A549 (cell line): Measurements from ENCODE around the gene YWHAG. TPM values are rescaled to one million over a fixed set of nuclear protein-coding genes. Genes with fewer than 3 reads are reported as not detected.

Experiments
- ATAC-seq, 2 experiments: fragments of 200-7000 bp in 1 of 2; fragments of >200 bp in 1 of 2; cut with Nextera tagmentation in 1 of 2; cut with Tn5 transposase in 1 of 2; 3 replicates each; pipeline versions ENCODE4 v1.8.0 to v1.9.1; 2018 to 2020; ENCODE audit warnings: mild to moderate bottlenecking in 1 of 2, moderate library complexity in 1 of 2
- CTCF ChIA-PET: fragments of 300-600 bp; sonication (Branson Sonifier 250); formaldehyde crosslinking; extraction: SDS; loops from one replicate; lab custom pipeline; 2021; ENCODE audit warnings: antibody characterized with exemption, inconsistent platforms; lab: Yijun Ruan, JAX
- POLR2A ChIA-PET: fragments of 350-600 bp; formaldehyde crosslinking; extraction: SDS; loops from one replicate; lab custom pipeline; 2021; ENCODE audit warnings: antibody characterized with exemption, inconsistent platforms; lab: Yijun Ruan, JAX
- DNase-seq, 2 experiments: peaks; one replicate each; pipeline versions ENCODE4 v3.0.0 to v3.0.0-alpha.2; 2011 to 2016; ENCODE audit warnings: low read depth in 1 of 2, low spot score in 1 of 2
- FAIRE-seq: peaks from 2 replicates; lab custom pipeline; 2011; peaks lifted over from hg19 to GRCh38; lab: Jason Lieb, UNC
- H3K27ac ChIP-seq, 2 experiments: fragments of >200 bp; sonication (Bioruptor Twin); formaldehyde crosslinking; 3 replicates each; pipeline ENCODE4 v1.5.1; 2016 to 2017
- H3K4me1 ChIP-seq: fragments of >200 bp; sonication (Bioruptor Twin); formaldehyde crosslinking; 3 replicates; pipeline ENCODE4 v1.6.1; 2016
- H3K4me2 ChIP-seq: fragments of >200 bp; sonication (Bioruptor Twin); formaldehyde crosslinking; 3 replicates; pipeline ENCODE4 v1.6.1; 2016
- H3K4me3 ChIP-seq: fragments of >200 bp; sonication (Bioruptor Twin); formaldehyde crosslinking; 3 replicates; pipeline ENCODE4 v1.5.1; 2016
- H3K9me3 ChIP-seq: fragments of >200 bp; sonication (Bioruptor Twin); formaldehyde crosslinking; 3 replicates; pipeline ENCODE4 v1.6.1; 2016
- GATA3 ChIP-seq: IDR thresholded peaks from 2 replicates; pipeline ENCODE4 v1.6.1; 2012; ENCODE audit warnings: borderline replicate concordance
- HDAC2 ChIP-seq: fragments of 200-600 bp; sonication (generic); IDR thresholded peaks from 2 replicates; pipeline ENCODE4 v1.6.1; 2016
- HOXA7 ChIP-seq: fragments of 250-450 bp; sonication (Bioruptor Pico); IDR thresholded peaks from 2 replicates; pipeline ENCODE4 v1.5.0; 2020; ENCODE audit warnings: mild to moderate bottlenecking, moderate library complexity
- KDM5A ChIP-seq: fragments of 200-600 bp; sonication (generic); IDR thresholded peaks from 2 replicates; pipeline ENCODE4 v1.6.1; 2016; ENCODE audit warnings: antibody characterized with exemption, mild to moderate bottlenecking
- MAFK ChIP-seq: fragments of 450-650 bp; IDR thresholded peaks from 2 replicates; pipeline ENCODE4 v1.6.1; 2014; ENCODE audit not compliant: partially characterized antibody
- MAZ ChIP-seq: fragments of 150-350 bp; IDR thresholded peaks from 2 replicates; pipeline ENCODE4 v1.6.1; 2014; ENCODE audit warnings: antibody characterized with exemption, low read depth, low read length, borderline replicate concordance
- MYC ChIP-seq: IDR thresholded peaks from 2 replicates; pipeline ENCODE4 v1.6.1; 2012; ENCODE audit warnings: mild to moderate bottlenecking, inconsistent platforms, low read length, improper control_type of control experiment, borderline replicate concordance
- NR3C1 ChIP-seq: fragments of >200 bp; sonication (Bioruptor Twin); formaldehyde crosslinking; IDR thresholded peaks from 3 replicates; pipeline ENCODE4 v1.6.1; 2017
- POLR2AphosphoS2 ChIP-seq: conservative IDR thresholded peaks from 2 replicates; pipeline ENCODE4 v1.6.1; 2012; ENCODE audit warnings: low read length, improper control_type of control experiment, inconsistent platforms
- RARB ChIP-seq: fragments of 250-450 bp; sonication (Bioruptor Pico); IDR thresholded peaks from 2 replicates; pipeline ENCODE4 v1.8.0; 2021; ENCODE audit warnings: mild to moderate bottlenecking, moderate library complexity
- RFX5 ChIP-seq: fragments of 450-650 bp; IDR thresholded peaks from 2 replicates; pipeline ENCODE4 v1.7.1; 2014; ENCODE audit warnings: antibody characterized with exemption, mild to moderate bottlenecking, moderate library complexity
- RNF2 ChIP-seq: fragments of 200-600 bp; sonication (generic); IDR thresholded peaks from 2 replicates; pipeline ENCODE4 v1.6.1; 2016; ENCODE audit warnings: low read depth, mild to moderate bottlenecking, antibody characterized with exemption, moderate library complexity, borderline replicate concordance
- TP53 ChIP-seq: fragments of 250-450 bp; sonication (Bioruptor Pico); IDR thresholded peaks from 2 replicates; pipeline ENCODE4 v1.5.0; 2021; ENCODE audit warnings: mild to moderate bottlenecking, moderate library complexity
- ZNF302 ChIP-seq: fragments of 250-450 bp; sonication (Bioruptor Pico); IDR thresholded peaks from 2 replicates; pipeline ENCODE4 v1.9.0; 2021; ENCODE audit warnings: inconsistent platforms, mild to moderate bottlenecking, moderate library complexity
- WGBS: methylation state at CpG from one replicate; pipeline ENCODE4 v1.1.6; 2017; ENCODE audit errors: missing lambda C conversion rate; 5-methylcytosine and 5-hydroxymethylcytosine counted together
- polyA plus RNA-seq, 4 experiments: library from polyadenylated mRNA; depleted of rRNA in 3 of 4; stranded (reverse); fragments of >200 nt; fragmentation: RNase III in 1 of 4; extraction: RNeasy Plus Mini Kit Qiagen cat#74134 plus additional on column Dnase treatment in 1 of 4; gene quantifications; 2 replicates in 3 of 4; 3 replicates in 1 of 4; pipeline ENCODE4 v1.2.3, GENCODE V29; 2011 to 2017
- TF ChIP-seq, protein P1 (sequence below): IDR thresholded peaks from 2 replicates; pipeline ENCODE4 v1.6.1; 2012
- TF ChIP-seq, protein P2 (sequence below): fragments of 200-600 bp; sonication (generic); IDR thresholded peaks from 2 replicates; pipeline ENCODE4 v1.6.1; 2016; ENCODE audit warnings: antibody characterized with exemption, mild to moderate bottlenecking, moderate library complexity
- TF ChIP-seq, protein P3 (sequence below): fragments of 250-450 bp; sonication (Bioruptor Pico); IDR thresholded peaks from 2 replicates; pipeline ENCODE4 v1.5.0; 2021; ENCODE audit warnings: mild to moderate bottlenecking, moderate library complexity, borderline replicate concordance

Gene YWHAG
- polyA plus RNA-seq, 2 of the 4 experiments (the other 2 are of a cell fraction), result 141 to 302 TPM

DNA sequence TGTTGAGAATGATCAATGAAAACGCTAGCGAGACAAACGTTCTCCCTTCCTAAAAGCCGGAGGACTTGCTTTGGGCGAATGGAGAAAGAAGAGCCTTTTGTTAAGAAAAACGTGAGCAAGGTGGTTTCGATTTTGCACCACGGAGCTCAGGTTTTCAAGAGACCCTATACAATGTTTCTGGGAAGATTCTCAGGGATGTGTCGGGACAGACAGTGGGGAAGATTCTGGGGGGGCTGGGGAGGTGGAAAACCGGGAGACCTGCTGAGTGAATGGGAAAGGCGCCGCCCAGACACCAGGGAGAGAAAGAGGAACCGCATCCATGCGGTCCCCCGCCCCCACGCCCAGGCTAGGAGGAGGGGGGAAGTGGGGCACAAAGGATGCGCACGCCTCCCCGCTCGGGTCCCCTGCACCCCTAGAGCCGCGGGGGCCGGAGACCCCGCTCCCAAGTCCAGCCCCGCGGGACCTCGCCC, 745 bp downstream of the YWHAG start:
- H3K4me2 ChIP-seq, result peak overlapping the region; percentile 79
- 1% methylated on average over 16 of the region's 27 CpGs for WGBS
- no peaks in the 10 kb centered on the region for H3K9me3 ChIP-seq
- H3K4me1 ChIP-seq, result peaks cover 38% of the 10 kb centered on the region
- DNase-seq, result peak in 1 of 2 experiments; percentile 44
- CTCF ChIA-PET, result interaction anchor here (1.0 to 3.6 kb wide), 8 partner anchors 9 to 179 kb away, joined by 3 to 28 read pairs (median 8); no protein-coding TSS in a partner anchor
- POLR2A ChIA-PET, result interaction anchor here (1.0 to 2.6 kb wide), 8 partner anchors 14 to 66 kb away, joined by 3 to 23 read pairs (median 7); no protein-coding TSS in a partner anchor
- TF ChIP-seq KDM5A (0 out of 2 replicates have a peak, but pooled peaks have one; percentile 26), RNF2 (no peak), MYC (peak; percentile 71; the same call in 1 of the 2 replicates)
- TF ChIP-seq, protein P1, sequence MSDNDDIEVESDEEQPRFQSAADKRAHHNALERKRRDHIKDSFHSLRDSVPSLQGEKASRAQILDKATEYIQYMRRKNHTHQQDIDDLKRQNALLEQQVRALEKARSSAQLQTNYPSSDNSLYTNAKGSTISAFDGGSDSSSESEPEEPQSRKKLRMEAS, result peak; percentile 66; the same call in 1 of the 2 replicates
- H3K27ac ChIP-seq, result peak overlapping the region; percentile 100
- peak; percentile 33 to 48; a peak in 5 of 6 replicates for ATAC-seq
- FAIRE-seq, result no peak
- peak overlapping the region; percentile 96 for H3K4me3 ChIP-seq

DNA sequence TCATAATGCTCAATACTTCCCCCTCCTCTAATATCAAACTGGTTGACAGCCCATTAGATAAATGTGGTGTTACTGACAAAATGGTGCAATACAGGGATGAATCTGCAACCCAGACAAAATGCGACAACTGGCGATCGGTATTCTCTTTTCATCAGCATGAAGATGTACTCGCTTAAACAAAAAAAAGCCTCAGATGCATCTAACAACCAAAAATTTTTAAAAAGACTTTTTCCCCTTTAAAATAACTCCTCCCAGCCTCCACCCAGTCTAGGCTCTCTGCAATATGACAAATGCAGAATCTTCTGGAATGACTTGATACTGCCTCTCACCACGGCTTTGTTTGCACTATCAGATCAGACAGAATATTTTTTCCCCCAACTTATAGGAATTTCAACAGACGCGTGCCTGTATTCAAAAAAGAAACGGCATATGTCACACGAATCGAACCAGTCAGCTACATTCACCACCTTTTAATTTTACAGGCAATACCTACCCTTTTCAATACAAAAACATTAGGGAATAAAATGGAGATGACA, 1.2 kb downstream of the YWHAG start:
- no peak for TF ChIP-seq NR3C1
- TF ChIP-seq MAFK, result peak; percentile 44
- no peak for TF ChIP-seq MAZ
- no peak for TF ChIP-seq HDAC2
- TF ChIP-seq, protein P2, sequence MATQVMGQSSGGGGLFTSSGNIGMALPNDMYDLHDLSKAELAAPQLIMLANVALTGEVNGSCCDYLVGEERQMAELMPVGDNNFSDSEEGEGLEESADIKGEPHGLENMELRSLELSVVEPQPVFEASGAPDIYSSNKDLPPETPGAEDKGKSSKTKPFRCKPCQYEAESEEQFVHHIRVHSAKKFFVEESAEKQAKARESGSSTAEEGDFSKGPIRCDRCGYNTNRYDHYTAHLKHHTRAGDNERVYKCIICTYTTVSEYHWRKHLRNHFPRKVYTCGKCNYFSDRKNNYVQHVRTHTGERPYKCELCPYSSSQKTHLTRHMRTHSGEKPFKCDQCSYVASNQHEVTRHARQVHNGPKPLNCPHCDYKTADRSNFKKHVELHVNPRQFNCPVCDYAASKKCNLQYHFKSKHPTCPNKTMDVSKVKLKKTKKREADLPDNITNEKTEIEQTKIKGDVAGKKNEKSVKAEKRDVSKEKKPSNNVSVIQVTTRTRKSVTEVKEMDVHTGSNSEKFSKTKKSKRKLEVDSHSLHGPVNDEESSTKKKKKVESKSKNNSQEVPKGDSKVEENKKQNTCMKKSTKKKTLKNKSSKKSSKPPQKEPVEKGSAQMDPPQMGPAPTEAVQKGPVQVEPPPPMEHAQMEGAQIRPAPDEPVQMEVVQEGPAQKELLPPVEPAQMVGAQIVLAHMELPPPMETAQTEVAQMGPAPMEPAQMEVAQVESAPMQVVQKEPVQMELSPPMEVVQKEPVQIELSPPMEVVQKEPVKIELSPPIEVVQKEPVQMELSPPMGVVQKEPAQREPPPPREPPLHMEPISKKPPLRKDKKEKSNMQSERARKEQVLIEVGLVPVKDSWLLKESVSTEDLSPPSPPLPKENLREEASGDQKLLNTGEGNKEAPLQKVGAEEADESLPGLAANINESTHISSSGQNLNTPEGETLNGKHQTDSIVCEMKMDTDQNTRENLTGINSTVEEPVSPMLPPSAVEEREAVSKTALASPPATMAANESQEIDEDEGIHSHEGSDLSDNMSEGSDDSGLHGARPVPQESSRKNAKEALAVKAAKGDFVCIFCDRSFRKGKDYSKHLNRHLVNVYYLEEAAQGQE, result 0 out of 2 replicates have a peak, but pooled peaks have one; percentile 9
- no peak for TF ChIP-seq RFX5
- no peak for TF ChIP-seq RARB
- no peak for TF ChIP-seq POLR2AphosphoS2
- peak; percentile 64; the same call in 1 of the 2 replicates for TF ChIP-seq HOXA7 (CRISPR knock-in tag)
- no peak for TF ChIP-seq ZNF302
- TF ChIP-seq, protein P3, sequence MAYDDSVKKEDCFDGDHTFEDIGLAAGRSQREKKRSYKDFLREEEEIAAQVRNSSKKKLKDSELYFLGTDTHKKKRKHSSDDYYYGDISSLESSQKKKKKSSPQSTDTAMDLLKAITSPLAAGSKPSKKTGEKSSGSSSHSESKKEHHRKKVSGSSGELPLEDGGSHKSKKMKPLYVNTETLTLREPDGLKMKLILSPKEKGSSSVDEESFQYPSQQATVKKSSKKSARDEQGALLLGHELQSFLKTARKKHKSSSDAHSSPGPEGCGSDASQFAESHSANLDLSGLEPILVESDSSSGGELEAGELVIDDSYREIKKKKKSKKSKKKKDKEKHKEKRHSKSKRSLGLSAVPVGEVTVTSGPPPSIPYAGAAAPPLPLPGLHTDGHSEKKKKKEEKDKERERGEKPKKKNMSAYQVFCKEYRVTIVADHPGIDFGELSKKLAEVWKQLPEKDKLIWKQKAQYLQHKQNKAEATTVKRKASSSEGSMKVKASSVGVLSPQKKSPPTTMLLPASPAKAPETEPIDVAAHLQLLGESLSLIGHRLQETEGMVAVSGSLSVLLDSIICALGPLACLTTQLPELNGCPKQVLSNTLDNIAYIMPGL (CRISPR knock-in tag), result no peak
- no peak for TF ChIP-seq GATA3
- TF ChIP-seq TP53 (CRISPR knock-in tag), result no peak
- TF ChIP-seq, all 56 proteins: peak for 3
- Histone ChIP-seq H3K4me1 (peaks cover 43% of the 10 kb centered on the region), H3K9me3 (no peaks in the 10 kb centered on the region), H3K4me2 (peak overlapping the region; percentile 79), H3K27ac (peak overlapping the region; percentile 100), H3K4me3 (peak overlapping the region; percentile 96)
- DNase-seq, result no peak
- 1% methylated on average over 10 of the region's 10 CpGs for WGBS
- CTCF ChIA-PET, result interaction anchor here (1.0 to 3.6 kb wide), 4 partner anchors 9 to 65 kb away, joined by 3 to 26 read pairs (median 12); no protein-coding TSS in a partner anchor
- POLR2A ChIA-PET, result interaction anchor here (1.0 to 2.0 kb wide), 4 partner anchors 20 to 66 kb away, joined by 3 to 23 read pairs (median 6); no protein-coding TSS in a partner anchor
- ATAC-seq, result no peak
- FAIRE-seq, result no peak
